HG03439 (cell line): ENCODE results near the gene LENEP.
A peak's percentile ranks its signal among the peaks of the same experiment; 100 is the strongest.
"Not testable (repeated sequence)": the region's sequence is repeated elsewhere in the genome, so short reads cannot be mapped to it uniquely, and the experiment has no call there.

Experiments used
- ATAC-seq: cut with Tn5 transposase; IDR thresholded peaks from one replicate; pipeline ENCODE4 v1.9.1; 2021; ENCODE audit warnings: mild to moderate bottlenecking, moderate library complexity; ENCODE audit not compliant: unreplicated experiment

The LENEP gene

GRCh38 chr1:154974808-154975408, 18.5 kb upstream of the LENEP start:
- ATAC-seq: peak; percentile 53

GRCh38 chr1:154975409-154976059, 17.9 kb upstream of the LENEP start:
- no peak for ATAC-seq

GRCh38 chr1:154977762-154978161, 15.6 kb upstream of the LENEP start:
- ATAC-seq: not testable (repeated sequence)

GRCh38 chr1:154978360-154978759, 15.0 kb upstream of the LENEP start:
- no peak for ATAC-seq

GRCh38 chr1:154982341-154982740, 11.0 kb upstream of the LENEP start:
- ATAC-seq: no peak

- ATAC-seq: peak; percentile 96
Measured at GRCh38 chr1:154982897-154983648, 10.3 kb upstream of the LENEP start, which contains the start of gene FLAD1. TSS of gene FLAD1 (plus strand) at chr1:154983344. CDS start at chr1:154983695, 351 bp downstream.

GRCh38 chr1:154983776-154984466, 9.5 kb upstream of the LENEP start:
- ATAC-seq: peak; percentile 5

- not testable (repeated sequence) for ATAC-seq
Measured at GRCh38 chr1:154986736-154987135, 6.7 kb upstream of the LENEP start.

- no peak for ATAC-seq
Measured at GRCh38 chr1:154987326-154987725, 6.1 kb upstream of the LENEP start.

GRCh38 chr1:154988058-154988954, 5.1 kb upstream of the LENEP start:
- no peak for ATAC-seq

GRCh38 chr1:154989195-154989860, 4.1 kb upstream of the LENEP start:
- no peak for ATAC-seq

- ATAC-seq: no peak
Measured at GRCh38 chr1:154990276-154990675, 3.1 kb upstream of the LENEP start.

GRCh38 chr1:154992721-154993571, 440 bp upstream of the LENEP start:
- no peak for ATAC-seq

- no peak for ATAC-seq
Measured at GRCh38 chr1:154994269-154994587, 842 bp downstream of the LENEP start.

- ATAC-seq: no peak
Measured at GRCh38 chr1:154994591-154994990, 1.2 kb downstream of the LENEP start.

- not testable (repeated sequence) for ATAC-seq
Measured at GRCh38 chr1:154995301-154995983, 2.1 kb downstream of the LENEP start.

- ATAC-seq: no peak
Measured at GRCh38 chr1:154996966-154997701, 3.7 kb downstream of the LENEP start.
